Body of pancreas (tissue), 4 donors: ENCODE measurements around the gene ASB18. TPM values are rescaled to one million over a fixed set of nuclear protein-coding genes. Genes with fewer than 3 reads are reported as not detected.

Experiments
- ATAC-seq: fragments of 150-250 bp; one replicate; pipeline ENCODE4 v1.9.1; 2016
- DNase-seq, 4 donors: peaks; one replicate each; pipeline ENCODE4 v3.0.0-alpha.2; 2019
- H3K27ac ChIP-seq, 4 donors: fragments of 200-600 bp; sonication (generic); 1 replicate in 3 of 4; 2 replicates in 1 of 4; pipeline versions ENCODE4 v1.5.1 to v1.6.1; 2016 to 2019; ENCODE audit warnings: mild to moderate bottlenecking in 1 of 4, mixed read lengths in 1 of 4, moderate library complexity in 1 of 4
- H3K27me3 ChIP-seq, 2 donors: fragments of 200-600 bp; sonication (generic); one replicate each; pipeline ENCODE4 v1.6.0; 2016; ENCODE audit warnings: mild to moderate bottlenecking in 1 of 2
- H3K36me3 ChIP-seq, 2 donors: fragments of 200-600 bp; sonication (generic); replicated peaks in 1 of 2; 2 replicates each; pipeline ENCODE4 v1.5.1; 2016; ENCODE audit warnings: low read depth in 2 of 2; ENCODE audit not compliant: insufficient read depth in 1 of 2
- H3K4me1 ChIP-seq: fragments of 200-600 bp; sonication (generic); one replicate; pipeline ENCODE4 v1.6.0; 2016
- H3K4me3 ChIP-seq, 2 donors: fragments of 200-600 bp; sonication (generic); 1 replicate in 1 of 2; 2 replicates in 1 of 2; pipeline ENCODE4 v1.5.1; 2016 to 2019
- H3K9me3 ChIP-seq, 3 donors: fragments of 200-600 bp; sonication (generic); 1 replicate in 2 of 3; 2 replicates in 1 of 3; pipeline ENCODE4 v1.5.1; 2016
- CTCF ChIP-seq, 7 experiments: fragments of 450-650 bp in 4 of 7; fragments of 200-600 bp in 3 of 7; sonication (generic) in 3 of 7; IDR thresholded peaks; one replicate each; pipeline ENCODE4 v1.5.1; 2016 to 2019; ENCODE audit warnings: antibody characterized with exemption in 7 of 7
- POLR2A ChIP-seq, 3 donors: fragments of 450-650 bp; IDR thresholded peaks; one replicate each; pipeline ENCODE4 v1.6.1; 2016; ENCODE audit warnings: antibody characterized with exemption in 3 of 3, mild to moderate bottlenecking in 2 of 3
- WGBS, 2 donors: methylation state at CpG; one replicate each; pipeline ENCODE4 v1.1.5; 2017; 5-methylcytosine and 5-hydroxymethylcytosine counted together
- intact Hi-C: fragments of 100-400 bp; cut with DNase I; formaldehyde crosslinking; loops from one replicate; pipeline ENCODE4 v1.15.1; 2023
- total RNA-seq, 2 donors: library from RNA; depleted of rRNA; stranded (reverse); fragments of >200 nt; gene quantifications; one replicate each; pipeline ENCODE4 v1.1.0, GENCODE V29; 2016

Gene ASB18
- total RNA-seq, 2 donors from 2014 or later, result not detected

DNA sequence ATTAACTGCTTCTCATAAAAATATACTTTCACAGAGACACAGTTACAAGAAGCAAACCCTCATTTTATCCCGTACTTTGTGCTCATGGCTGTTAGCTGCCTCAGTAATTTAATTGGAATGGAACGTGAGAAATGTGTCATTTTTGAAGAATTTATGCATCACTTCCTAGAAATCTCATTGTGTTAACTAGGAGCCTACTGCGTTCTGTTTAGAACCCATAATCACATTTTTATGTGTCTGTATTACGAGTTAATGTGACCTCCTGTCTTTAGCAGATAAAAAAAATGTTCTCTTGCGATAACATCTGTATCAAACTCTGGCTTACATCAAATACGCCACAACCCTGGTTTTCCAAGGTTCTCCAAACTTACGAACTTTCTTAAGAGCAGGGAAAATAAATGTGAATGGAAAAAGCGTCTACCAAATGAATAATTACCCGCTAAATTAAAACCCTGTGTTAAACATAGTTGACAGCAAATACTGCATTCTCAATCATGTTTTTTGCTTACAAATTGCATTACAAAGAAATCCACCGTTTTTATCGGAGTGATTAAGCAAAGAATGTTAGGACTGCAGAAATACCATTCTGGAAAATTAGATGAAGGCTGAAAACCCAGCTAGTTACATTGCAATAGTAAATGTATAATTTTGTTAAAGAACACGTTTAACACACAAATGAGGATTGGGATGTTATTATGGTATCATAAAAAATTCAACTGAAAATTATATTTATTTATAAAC lies 84.0 kb downstream of the ASB18 start:
- H3K36me3 ChIP-seq, result no peaks in the 10 kb centered on the region
- H3K9me3 ChIP-seq, result peaks cover 0 to 4% (median 0%) of the 10 kb centered on the region in 3 donors
- ATAC-seq, result no peak
- DNase-seq, result no peak
- H3K4me1 ChIP-seq, result peaks cover 27% of the 10 kb centered on the region
- no peak for TF ChIP-seq CTCF (IDR thresholded peaks at IDR 0.05)
- no peak for TF ChIP-seq POLR2A (IDR thresholded peaks at IDR 0.05)
- intact Hi-C loops, result no loop called here
- no peak overlapping the region for H3K4me3 ChIP-seq
- peaks cover 0 to 40% of the 10 kb centered on the region in 2 donors for H3K27me3 ChIP-seq
- H3K27ac ChIP-seq, result no peak overlapping the region
- 11 to 21% methylated on average over 12 of the region's 12 CpGs for WGBS, 2 donors

GRCh38 chr2:236179236-236180075 lies 84.8 kb downstream of the ASB18 start:
- no peak overlapping the region for H3K4me3 ChIP-seq
- H3K9me3 ChIP-seq, result no peaks in the 10 kb centered on the region
- intact Hi-C loops, result loop anchor here (5.0 kb wide), 1 partner anchor 412 kb away; no protein-coding TSS in a partner anchor
- ATAC-seq, result no peak
- TF ChIP-seq POLR2A (IDR thresholded peaks at IDR 0.05) (no peak), CTCF (IDR thresholded peaks at IDR 0.05) (no peak)
- no peak overlapping the region for H3K27ac ChIP-seq
- H3K4me1 ChIP-seq, result peaks cover 27% of the 10 kb centered on the region
- peaks cover 0 to 40% of the 10 kb centered on the region in 2 donors for H3K27me3 ChIP-seq
- DNase-seq, result no peak
- H3K36me3 ChIP-seq, result no peaks in the 10 kb centered on the region
- 5 to 10% methylated on average over 35 to 56 of the region's 59 CpGs for WGBS, 2 donors

- H3K4me3 ChIP-seq, result no peak overlapping the region
- WGBS, 2 donors, result 3 to 5% methylated on average over 15 of the region's 15 CpGs
- H3K4me1 ChIP-seq, result peaks cover 27% of the 10 kb centered on the region
- no peaks in the 10 kb centered on the region for H3K9me3 ChIP-seq
- H3K27me3 ChIP-seq, result peaks cover 0 to 46% of the 10 kb centered on the region in 2 donors
- no peak for TF ChIP-seq POLR2A (IDR thresholded peaks at IDR 0.05)
- TF ChIP-seq CTCF (IDR thresholded peaks at IDR 0.05), result no peak
- ATAC-seq (no peak), DNase-seq (no peak)
- H3K27ac ChIP-seq, result no peak overlapping the region
- intact Hi-C loops, result loop anchor here (5.0 kb wide), 1 partner anchor 412 kb away; no protein-coding TSS in a partner anchor
- no peaks in the 10 kb centered on the region for H3K36me3 ChIP-seq
These were observed 85.3 kb downstream of the ASB18 start for GRCh38 chr2:236178890-236179235.

DNA sequence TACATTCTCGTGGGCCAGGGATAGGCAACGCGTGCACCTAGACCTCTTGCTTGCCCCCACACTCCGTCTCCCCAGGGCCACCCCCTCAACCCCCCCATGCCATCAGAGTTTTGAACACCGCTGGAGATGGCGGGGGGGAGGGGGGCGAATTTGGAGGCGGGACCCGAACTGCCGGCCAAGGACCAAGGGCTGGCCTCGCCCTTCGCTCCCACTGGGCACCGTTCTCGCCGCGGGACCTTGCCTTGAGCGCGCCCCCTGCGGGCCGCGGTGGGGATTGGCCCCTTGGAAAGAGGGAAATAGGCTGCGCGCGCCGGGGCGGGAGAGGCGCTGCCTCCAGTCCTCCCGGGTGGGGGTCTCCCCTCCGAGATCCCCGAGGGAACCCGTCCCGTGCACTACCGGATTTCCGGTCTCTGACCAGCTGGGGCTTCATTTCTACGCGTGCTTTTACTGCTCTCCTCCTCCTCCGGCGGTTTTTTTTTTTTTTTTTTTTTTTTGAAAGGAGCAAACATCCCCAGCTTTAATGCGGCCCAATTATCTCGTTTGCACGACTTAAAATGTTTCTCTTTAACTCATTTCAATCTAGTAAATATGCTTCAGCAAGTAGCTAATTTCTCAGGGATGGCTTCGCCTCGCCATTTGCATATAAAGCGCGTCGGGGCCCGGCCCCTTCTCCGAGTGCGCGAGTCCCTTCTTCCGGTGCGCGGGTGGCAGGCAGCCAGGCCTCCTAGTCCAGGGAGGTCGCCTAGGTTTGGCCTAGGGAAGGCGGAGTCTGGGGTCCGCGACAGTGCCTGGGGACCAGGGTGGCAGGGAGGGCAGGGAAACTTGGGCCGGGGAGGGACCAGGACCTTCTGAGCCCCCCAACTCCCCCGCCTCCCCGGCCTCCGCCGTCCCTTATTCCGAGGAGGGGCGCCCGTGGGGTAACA lies 86.0 kb downstream of the ASB18 start:
- Histone ChIP-seq H3K4me3 (no peak overlapping the region), H3K4me1 (peaks cover 27% of the 10 kb centered on the region), H3K27me3 (peaks cover 0 to 48% of the 10 kb centered on the region in 2 donors), H3K36me3 (no peaks in the 10 kb centered on the region), H3K27ac (no peak overlapping the region), H3K9me3 (no peaks in the 10 kb centered on the region)
- WGBS, 2 donors, result 4 to 7% methylated on average over 48 to 60 of the region's 65 CpGs
- DNase-seq (peak; percentile 41 to 70 (median 54)), ATAC-seq (peak; percentile 71)
- intact Hi-C loops, result loop anchor here (5.0 kb wide), 1 partner anchor 411 kb away; no protein-coding TSS in a partner anchor
- TF ChIP-seq POLR2A (IDR thresholded peaks at IDR 0.05) (no peak), CTCF (IDR thresholded peaks at IDR 0.05) (peak; percentile 45 to 71 (median 54))
